Measurements from ENCODE around the gene SLC9A6. TPM values are rescaled to one million over a fixed set of nuclear protein-coding genes. Genes with fewer than 3 reads are reported as not detected.

Gene SLC9A6
- total and polyA plus RNA-seq, 2 of the 8 experiments (the other 6 are each of a cell fraction or from before 2014, with no cell fraction given), result 8.0 to 14.1 TPM

DNA sequence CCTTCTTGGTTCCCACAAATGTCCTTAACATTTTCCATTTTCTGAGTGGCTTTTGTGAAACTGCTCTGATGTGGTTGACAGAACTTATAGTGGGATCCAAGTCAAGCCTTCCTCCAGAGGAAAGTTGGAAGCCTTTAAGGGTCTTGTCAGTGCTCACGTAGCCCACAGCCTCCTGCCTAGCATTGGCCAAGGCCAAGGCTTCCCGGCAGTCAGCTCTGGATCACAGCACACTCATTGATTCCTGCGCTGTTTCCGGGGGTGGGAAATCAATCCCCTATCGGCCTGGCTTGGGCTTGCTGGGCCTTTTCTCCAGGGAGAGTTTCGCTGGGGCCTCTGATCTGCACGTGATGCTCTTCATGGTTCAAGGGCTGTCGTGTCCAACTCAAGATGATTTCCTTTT is 76.1 kb downstream of the SLC9A6 start:
- no peaks in the 10 kb centered on the region for H3K79me1 ChIP-seq (ENCODE audit: low read depth, low read length)
- no peak for FAIRE-seq
- TF ChIP-seq RXRA (IDR thresholded peaks at IDR 0.05; ENCODE audit: insufficient read depth, low read depth, low read length) (no peak), KDM1A (IDR thresholded peaks at IDR 0.05; ENCODE audit: borderline replicate concordance, low read length) (no peak), TCF12 (IDR thresholded peaks at IDR 0.05; ENCODE audit: low read depth, low read length) (no peak), CTBP2 (IDR thresholded peaks at IDR 0.05; ENCODE audit: borderline replicate concordance, insufficient read depth, insufficient read length, low read length) (no peak), KDM5A (IDR thresholded peaks at IDR 0.05; ENCODE audit: low read length) (no peak), NRF1 (IDR thresholded peaks at IDR 0.05; ENCODE audit: low read depth, low read length) (no peak), GABPA (IDR thresholded peaks at IDR 0.05; ENCODE audit: borderline replicate concordance, insufficient read depth, low read length) (no peak), SAP30 (IDR thresholded peaks at IDR 0.05; ENCODE audit: insufficient read depth, insufficient replicate concordance, low read length) (no peak), SUZ12 (IDR thresholded peaks at IDR 0.05; ENCODE audit: low read length) (no peak), SIRT6 (IDR thresholded peaks at IDR 0.05; ENCODE audit: low read length) (no peak)
- TF ChIP-seq, protein P1, sequence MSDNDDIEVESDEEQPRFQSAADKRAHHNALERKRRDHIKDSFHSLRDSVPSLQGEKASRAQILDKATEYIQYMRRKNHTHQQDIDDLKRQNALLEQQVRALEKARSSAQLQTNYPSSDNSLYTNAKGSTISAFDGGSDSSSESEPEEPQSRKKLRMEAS (IDR thresholded peaks at IDR 0.05), result no peak
- TF ChIP-seq, protein P2, sequence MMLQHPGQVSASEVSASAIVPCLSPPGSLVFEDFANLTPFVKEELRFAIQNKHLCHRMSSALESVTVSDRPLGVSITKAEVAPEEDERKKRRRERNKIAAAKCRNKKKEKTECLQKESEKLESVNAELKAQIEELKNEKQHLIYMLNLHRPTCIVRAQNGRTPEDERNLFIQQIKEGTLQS (IDR thresholded peaks at IDR 0.05; ENCODE audit: insufficient read depth, low read depth, low read length), result no peak
- TF ChIP-seq, protein P3, sequence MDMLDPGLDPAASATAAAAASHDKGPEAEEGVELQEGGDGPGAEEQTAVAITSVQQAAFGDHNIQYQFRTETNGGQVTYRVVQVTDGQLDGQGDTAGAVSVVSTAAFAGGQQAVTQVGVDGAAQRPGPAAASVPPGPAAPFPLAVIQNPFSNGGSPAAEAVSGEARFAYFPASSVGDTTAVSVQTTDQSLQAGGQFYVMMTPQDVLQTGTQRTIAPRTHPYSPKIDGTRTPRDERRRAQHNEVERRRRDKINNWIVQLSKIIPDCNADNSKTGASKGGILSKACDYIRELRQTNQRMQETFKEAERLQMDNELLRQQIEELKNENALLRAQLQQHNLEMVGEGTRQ (IDR thresholded peaks at IDR 0.05; ENCODE audit: low read length), result no peak

More for the DNA sequence above, 76.1 kb downstream of the SLC9A6 start:
- Histone ChIP-seq H3K4me1 (replicated peaks in 1 of 4; ENCODE audit: control insufficient read depth in 3 of 4, insufficient read depth in 4 of 4, low read length in 3 of 4) (no peaks in the 10 kb centered on the region), H3K18ac (ENCODE audit: extremely low read depth, low read length) (no peak overlapping the region), H3K79me2 (ENCODE audit: control insufficient read depth in 1 of 2, insufficient read depth in 2 of 2, low read length in 2 of 2) (no peaks in the 10 kb centered on the region), H4K91ac (replicated peaks; ENCODE audit: insufficient read length, low read length) (no peak overlapping the region), H2BK5ac (ENCODE audit: low read depth, low read length) (no peak overlapping the region), H3K56ac (replicated peaks; ENCODE audit: insufficient read length, low read depth, low read length) (no peak overlapping the region), H2AK5ac (ENCODE audit: low read depth, low read length) (no peak overlapping the region), H3K4me2 (ENCODE audit: insufficient read depth in 1 of 2, low read depth in 2 of 2, low read length in 2 of 2) (no peak overlapping the region), H3K4me3 (ENCODE audit: extremely low read depth in 1 of 4, insufficient read depth in 2 of 4, low read depth in 3 of 4, low read length in 4 of 4) (no peak overlapping the region), H4K5ac (ENCODE audit: insufficient read length, low read depth, low read length) (no peak overlapping the region), H2BK12ac (ENCODE audit: low read depth, low read length) (no peak overlapping the region), H3K23me2 (ENCODE audit: low read depth, low read length) (no peaks in the 10 kb centered on the region), H2BK15ac (ENCODE audit: low read length) (no peak overlapping the region), H2BK20ac (ENCODE audit: low read length) (no peak overlapping the region), H3K14ac (ENCODE audit: insufficient read length) (no peak overlapping the region), H4K20me1 (replicated peaks in 1 of 2; ENCODE audit: control insufficient read depth in 1 of 2, insufficient read depth in 2 of 2, low read length in 2 of 2) (no peaks in the 10 kb centered on the region), H3K27ac (ENCODE audit: low read depth, low read length) (no peak overlapping the region), H3K36me3 (ENCODE audit: control insufficient read depth in 2 of 4, insufficient read depth in 4 of 4, low read length in 3 of 4) (no peaks in the 10 kb centered on the region), H3K9me3 (ENCODE audit: insufficient read depth in 2 of 2, low read depth in 1 of 2, low read length in 1 of 2) (no peaks in the 10 kb centered on the region), H2BK120ac (replicated peaks; ENCODE audit: low read depth, low read length) (no peak overlapping the region), H2AFZ (ENCODE audit: low read length) (no peak overlapping the region), H3K9ac (replicated peaks in 1 of 4; ENCODE audit: extremely low read depth in 1 of 4, low read depth in 3 of 4, low read length in 3 of 4) (no peak overlapping the region), H3K23ac (ENCODE audit: insufficient read length) (no peak overlapping the region), H3K27me3 (replicated peaks in 1 of 4; ENCODE audit: control insufficient read depth in 3 of 4, extremely low read depth in 1 of 4, insufficient read depth in 3 of 4, low read length in 3 of 4) (no peaks in the 10 kb centered on the region), H4K8ac (ENCODE audit: extremely low read depth, insufficient read depth, low read length) (no peak overlapping the region), H3K4ac (replicated peaks; ENCODE audit: insufficient read length, low read depth, low read length) (no peak overlapping the region)
- ChIA-PET CTCF (ENCODE audit: partially characterized antibody) (no interaction called here), POLR2A (ENCODE audit: partially characterized antibody) (no interaction called here)
- 100% methylated on average over 6 of the region's 8 CpGs; no CpG with 5 or more reads in 1 of the 2 experiments for WGBS, 2 experiments (ENCODE audit: extremely low coverage in 1 of 2, insufficient coverage in 1 of 2, insufficient read length in 1 of 2, insufficient replicate concordance in 2 of 2, low coverage in 1 of 2, low lambda C conversion rate in 2 of 2, missing lambda C conversion rate in 1 of 2)
- no peak for DNase-seq (ENCODE audit: low read depth in 1 of 2, low spot score in 2 of 2)
